ENCODE data around the gene FAAH2. TPM values are rescaled to one million over a fixed set of nuclear protein-coding genes. Genes with fewer than 3 reads are reported as not detected.

Gene FAAH2
- total RNA-seq = not detected

- Histone ChIP-seq H3K4me3 (peak within 1 kb of the TSS in 1 of 2 donors; percentile 21), H3K36me3 (no peaks in the 10 kb centered on the region), H3K27ac (no peak within 1 kb of the TSS), H3K9me3 (peaks cover 0 to 2% of the 10 kb centered on the region in 2 donors), H3K4me1 (no peaks in the 10 kb centered on the region), H3K27me3 (no peaks in the 10 kb centered on the region)
- TF ChIP-seq CTCF (IDR thresholded peaks at IDR 0.05) = no peak
- DNase-seq (ENCODE audit: low spot score in 2 of 2) = no peak
- intact Hi-C loops (cut with DNase I) = no loop called here
Observed at GRCh38 chrX:57286507-57287251, at the start of gene FAAH2. Gene FAAH2 (plus strand): TSS chrX:57286706. CDS start chrX:57286826, 120 bp downstream.

GRCh38 chrX:57241967-57242366 lies 44.5 kb upstream of the FAAH2 start:
- H3K27ac ChIP-seq = no peak overlapping the region
- H3K4me3 ChIP-seq = no peak overlapping the region
- H3K4me1 ChIP-seq = no peaks in the 10 kb centered on the region
- no peak for DNase-seq (ENCODE audit: low spot score in 2 of 2)
- no peak for TF ChIP-seq CTCF (IDR thresholded peaks at IDR 0.05)
- H3K9me3 ChIP-seq = peaks cover 0 to 23% of the 10 kb centered on the region in 2 donors
- no peaks in the 10 kb centered on the region for H3K27me3 ChIP-seq
- intact Hi-C loops (cut with DNase I) = no loop called here
- H3K36me3 ChIP-seq = no peaks in the 10 kb centered on the region

GRCh38 chrX:57251965-57252364 lies 34.5 kb upstream of the FAAH2 start:
- Histone ChIP-seq H3K27ac (no peak overlapping the region), H3K4me3 (no peak overlapping the region), H3K9me3 (peaks cover 5 to 29% of the 10 kb centered on the region in 2 donors), H3K27me3 (no peaks in the 10 kb centered on the region), H3K4me1 (no peaks in the 10 kb centered on the region), H3K36me3 (no peaks in the 10 kb centered on the region)
- no peak for TF ChIP-seq CTCF (IDR thresholded peaks at IDR 0.05)
- intact Hi-C loops (cut with DNase I) = no loop called here
- no peak for DNase-seq (ENCODE audit: low spot score in 2 of 2)

GRCh38 chrX:57265126-57265525 lies 21.4 kb upstream of the FAAH2 start:
- Histone ChIP-seq H3K27ac (no peak overlapping the region), H3K27me3 (no peaks in the 10 kb centered on the region), H3K4me3 (no peak overlapping the region), H3K9me3 (peaks cover 3 to 21% of the 10 kb centered on the region in 2 donors), H3K4me1 (no peaks in the 10 kb centered on the region), H3K36me3 (no peaks in the 10 kb centered on the region)
- intact Hi-C loops (cut with DNase I) = no loop called here
- no peak for DNase-seq (ENCODE audit: low spot score in 2 of 2)
- TF ChIP-seq CTCF (IDR thresholded peaks at IDR 0.05) = no peak

- intact Hi-C loops (cut with DNase I) = no loop called here
Observed at GRCh38 chrX:57266275-57266674, 20.2 kb upstream of the FAAH2 start.

More at GRCh38 chrX:57266275-57266674, 20.2 kb upstream of the FAAH2 start:
- Histone ChIP-seq H3K36me3 (no peaks in the 10 kb centered on the region), H3K27ac (no peak overlapping the region), H3K9me3 (peaks cover 10 to 14% of the 10 kb centered on the region in 2 donors), H3K4me3 (no peak overlapping the region), H3K4me1 (no peaks in the 10 kb centered on the region), H3K27me3 (no peaks in the 10 kb centered on the region)
- no peak for TF ChIP-seq CTCF (IDR thresholded peaks at IDR 0.05)
- DNase-seq (ENCODE audit: low spot score in 2 of 2) = no peak

Data from ascending aorta (tissue), 2 donors.